NB4 (cell line): ENCODE measurements around the gene NFATC4.

Source experiments
- POLR2A ChIP-seq: IDR thresholded peaks from 2 replicates; pipeline ENCODE4 v1.6.1; 2011; ENCODE audit warnings: mild to moderate bottlenecking; ENCODE audit not compliant: insufficient read length; ENCODE audit errors: extremely low read depth
- TF ChIP-seq, protein P1 (sequence below): IDR thresholded peaks from one replicate; pipeline ENCODE4 v1.5.1; 2012; ENCODE audit warnings: low read depth, low read length

DNA sequence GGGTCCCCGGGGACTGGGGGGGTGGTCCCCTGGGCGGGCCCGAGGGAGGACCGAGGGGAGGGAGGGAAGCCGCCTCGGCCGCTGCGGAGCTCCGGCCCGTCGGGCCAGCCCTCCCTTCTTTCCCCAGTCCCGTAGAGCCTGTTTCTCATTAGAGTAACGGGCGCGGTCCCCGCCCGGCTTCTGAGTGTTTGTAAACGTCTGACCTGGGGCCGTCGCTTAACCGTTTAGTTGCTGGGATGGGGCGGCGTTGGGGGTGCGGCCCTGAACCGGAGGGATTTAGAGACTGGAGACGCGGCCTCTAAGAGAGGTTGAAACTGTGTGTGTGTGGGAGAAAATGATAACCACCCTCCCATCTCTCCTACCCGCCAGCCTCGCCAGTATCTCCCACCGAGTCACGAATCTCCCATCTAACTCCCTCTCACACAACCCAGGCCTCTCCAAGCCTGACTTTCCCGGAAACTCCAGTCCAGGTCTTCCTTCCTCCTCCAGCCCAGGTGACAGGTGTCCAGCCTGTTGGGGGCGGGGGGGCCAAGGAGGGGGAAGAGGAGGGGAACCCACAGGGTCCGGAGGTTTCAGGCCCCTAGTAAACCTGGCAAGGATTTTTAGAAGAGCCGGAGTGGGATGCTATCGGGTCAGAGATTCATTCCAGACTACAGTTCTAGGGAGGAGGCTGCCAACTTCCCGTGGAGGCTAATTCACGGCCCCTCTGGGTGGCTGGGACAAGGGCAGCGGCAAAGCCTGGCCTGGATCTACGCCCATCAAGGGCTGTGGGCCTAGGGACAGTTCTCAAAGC lies 1.1 kb upstream of the NFATC4 start:
- TF ChIP-seq, protein P1, sequence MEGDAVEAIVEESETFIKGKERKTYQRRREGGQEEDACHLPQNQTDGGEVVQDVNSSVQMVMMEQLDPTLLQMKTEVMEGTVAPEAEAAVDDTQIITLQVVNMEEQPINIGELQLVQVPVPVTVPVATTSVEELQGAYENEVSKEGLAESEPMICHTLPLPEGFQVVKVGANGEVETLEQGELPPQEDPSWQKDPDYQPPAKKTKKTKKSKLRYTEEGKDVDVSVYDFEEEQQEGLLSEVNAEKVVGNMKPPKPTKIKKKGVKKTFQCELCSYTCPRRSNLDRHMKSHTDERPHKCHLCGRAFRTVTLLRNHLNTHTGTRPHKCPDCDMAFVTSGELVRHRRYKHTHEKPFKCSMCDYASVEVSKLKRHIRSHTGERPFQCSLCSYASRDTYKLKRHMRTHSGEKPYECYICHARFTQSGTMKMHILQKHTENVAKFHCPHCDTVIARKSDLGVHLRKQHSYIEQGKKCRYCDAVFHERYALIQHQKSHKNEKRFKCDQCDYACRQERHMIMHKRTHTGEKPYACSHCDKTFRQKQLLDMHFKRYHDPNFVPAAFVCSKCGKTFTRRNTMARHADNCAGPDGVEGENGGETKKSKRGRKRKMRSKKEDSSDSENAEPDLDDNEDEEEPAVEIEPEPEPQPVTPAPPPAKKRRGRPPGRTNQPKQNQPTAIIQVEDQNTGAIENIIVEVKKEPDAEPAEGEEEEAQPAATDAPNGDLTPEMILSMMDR, result no peak
- peak; percentile 49 for TF ChIP-seq POLR2A
